ENCODE results near the gene SCYL1.

SCYL1 gene

GRCh38 chr11:65537620-65538231 lies 12.8 kb downstream of the SCYL1 start:
- no peak for FAIRE-seq

GRCh38 chr11:65538232-65538914 lies 13.5 kb downstream of the SCYL1 start:
- FAIRE-seq, result no peak

GRCh38 chr11:65538915-65539743 lies 14.2 kb downstream of the SCYL1 start:
- FAIRE-seq, result no peak

- no peak for FAIRE-seq
These were observed 14.9 kb downstream of the SCYL1 start for GRCh38 chr11:65539744-65540289.

GRCh38 chr11:65540290-65541092 lies 15.6 kb downstream of the SCYL1 start:
- no peak for FAIRE-seq

- FAIRE-seq, result no peak
These were observed 16.5 kb downstream of the SCYL1 start for GRCh38 chr11:65541093-65541982.

GRCh38 chr11:65542738-65543390 lies 18.0 kb downstream of the SCYL1 start:
- FAIRE-seq, result no peak

GRCh38 chr11:65545853-65546216 lies 21.0 kb downstream of the SCYL1 start:
- no peak for FAIRE-seq

- no peak for FAIRE-seq
These were observed 21.5 kb downstream of the SCYL1 start for GRCh38 chr11:65546217-65546958.

- no peak for FAIRE-seq
These were observed 22.7 kb downstream of the SCYL1 start for GRCh38 chr11:65547446-65548125.

GRCh38 chr11:65548395-65548794 lies 23.5 kb downstream of the SCYL1 start:
- no peak for FAIRE-seq

GRCh38 chr11:65549096-65549495 lies 24.2 kb downstream of the SCYL1 start:
- no peak for FAIRE-seq

- FAIRE-seq, result no peak
These were observed 26.9 kb downstream of the SCYL1 start for GRCh38 chr11:65551572-65552387.

- no peak for FAIRE-seq
These were observed 27.6 kb downstream of the SCYL1 start for GRCh38 chr11:65552388-65552951.

- no peak for FAIRE-seq
These were observed 28.6 kb downstream of the SCYL1 start for GRCh38 chr11:65553301-65554001.

GRCh38 chr11:65554057-65554818 lies 29.4 kb downstream of the SCYL1 start:
- no peak for FAIRE-seq

GRCh38 chr11:65554842-65555430 lies 30.1 kb downstream of the SCYL1 start:
- no peak for FAIRE-seq
